HEK293 (cell line): ENCODE data around the gene SMIM8.

ENCODE experiments used
- CTCF ChIP-seq: fragments of 450-650 bp; formaldehyde crosslinking; IDR thresholded peaks from 2 replicates; pipeline ENCODE4 v1.5.1; 2016; ENCODE audit warnings: missing biosample characterization, missing genetic modification characterization
- HIC1 ChIP-seq: fragments of 450-650 bp; formaldehyde crosslinking; IDR thresholded peaks from 2 replicates; pipeline ENCODE4 v1.5.1; 2016; ENCODE audit warnings: missing biosample characterization, missing genetic modification characterization
- HOXD13 ChIP-seq: sonication (generic); formaldehyde crosslinking; IDR thresholded peaks from 2 replicates; pipeline ENCODE4 v1.8.0; 2022; ENCODE audit warnings: missing genetic modification reagents, borderline replicate concordance
- PRDM6 ChIP-seq: fragments of 450-650 bp; formaldehyde crosslinking; IDR thresholded peaks from 2 replicates; pipeline ENCODE4 v1.5.1; 2017; ENCODE audit warnings: missing biosample characterization, missing genetic modification characterization
- REPIN1 ChIP-seq: fragments of 450-650 bp; formaldehyde crosslinking; IDR thresholded peaks from 2 replicates; pipeline ENCODE4 v1.5.1; 2017; ENCODE audit warnings: missing biosample characterization, missing genetic modification characterization, low read depth
- SALL2 ChIP-seq: fragments of 450-650 bp; formaldehyde crosslinking; IDR thresholded peaks from 2 replicates; pipeline ENCODE4 v1.5.0; 2017; ENCODE audit warnings: missing biosample characterization, mild to moderate bottlenecking, missing genetic modification characterization, borderline replicate concordance
- SP7 ChIP-seq: fragments of 450-650 bp; formaldehyde crosslinking; IDR thresholded peaks from 2 replicates; pipeline ENCODE4 v1.5.1; 2016; ENCODE audit warnings: missing biosample characterization, missing genetic modification characterization
- YY2 ChIP-seq: fragments of 450-650 bp; formaldehyde crosslinking; IDR thresholded peaks from 2 replicates; pipeline ENCODE4 v1.5.1; 2016; ENCODE audit warnings: missing biosample characterization, missing genetic modification characterization
- ZBTB10 ChIP-seq: fragments of 450-650 bp; formaldehyde crosslinking; IDR thresholded peaks from 2 replicates; pipeline ENCODE4 v1.5.1; 2016; ENCODE audit warnings: missing biosample characterization, missing genetic modification characterization
- ZBTB44 ChIP-seq: fragments of 450-650 bp; IDR thresholded peaks from 2 replicates; pipeline ENCODE4 v1.5.1; 2018; ENCODE audit warnings: missing biosample characterization, mild to moderate bottlenecking, missing genetic modification characterization
- ZBTB6 ChIP-seq: fragments of 450-650 bp; formaldehyde crosslinking; IDR thresholded peaks from 2 replicates; pipeline ENCODE4 v1.5.1; 2017; ENCODE audit warnings: missing biosample characterization, missing genetic modification characterization
- ZFP69B ChIP-seq: fragments of 450-650 bp; formaldehyde crosslinking; IDR thresholded peaks from 2 replicates; pipeline ENCODE4 v1.5.1; 2016; ENCODE audit warnings: missing biosample characterization, missing genetic modification characterization
- ZNF155 ChIP-seq: fragments of 450-650 bp; formaldehyde crosslinking; IDR thresholded peaks from 2 replicates; pipeline ENCODE4 v1.5.1; 2016; ENCODE audit warnings: missing biosample characterization, missing genetic modification characterization
- ZNF169 ChIP-seq: fragments of 450-650 bp; formaldehyde crosslinking; IDR thresholded peaks from 2 replicates; pipeline ENCODE4 v1.5.1; 2016; ENCODE audit warnings: missing biosample characterization, missing genetic modification characterization
- ZNF23 ChIP-seq: fragments of 450-650 bp; formaldehyde crosslinking; IDR thresholded peaks from 2 replicates; pipeline ENCODE4 v1.5.1; 2016; ENCODE audit warnings: missing biosample characterization, missing genetic modification characterization, borderline replicate concordance
- ZNF335 ChIP-seq: fragments of 450-650 bp; formaldehyde crosslinking; conservative IDR thresholded peaks from 2 replicates; pipeline ENCODE4 v1.5.1; 2016; ENCODE audit warnings: missing biosample characterization, missing genetic modification characterization
- ZNF37A ChIP-seq: fragments of 450-650 bp; IDR thresholded peaks from 2 replicates; pipeline ENCODE4 v1.5.1; 2018; ENCODE audit warnings: missing biosample characterization, missing genetic modification characterization
- ZNF449 ChIP-seq: fragments of 450-650 bp; formaldehyde crosslinking; IDR thresholded peaks from 2 replicates; pipeline ENCODE4 v1.5.1; 2017; ENCODE audit warnings: missing biosample characterization, mild to moderate bottlenecking, missing genetic modification characterization, moderate library complexity
- ZNF596 ChIP-seq: fragments of 450-650 bp; IDR thresholded peaks from 2 replicates; pipeline ENCODE4 v1.5.0; 2018; ENCODE audit warnings: missing biosample characterization, mild to moderate bottlenecking, missing genetic modification characterization, moderate library complexity
- ZNF670 ChIP-seq: fragments of 450-650 bp; formaldehyde crosslinking; IDR thresholded peaks from 2 replicates; pipeline ENCODE4 v1.5.1; 2016; ENCODE audit warnings: missing biosample characterization, missing genetic modification characterization, low read depth
- ZNF707 ChIP-seq: fragments of 450-650 bp; formaldehyde crosslinking; IDR thresholded peaks from 2 replicates; pipeline ENCODE4 v1.5.1; 2016; ENCODE audit warnings: missing biosample characterization, missing genetic modification characterization
- ZNF843 ChIP-seq: fragments of 450-650 bp; formaldehyde crosslinking; IDR thresholded peaks from 2 replicates; pipeline ENCODE4 v1.5.1; 2016; ENCODE audit warnings: missing biosample characterization, missing genetic modification characterization
- ZSCAN23 ChIP-seq: fragments of 450-650 bp; formaldehyde crosslinking; IDR thresholded peaks from 2 replicates; pipeline ENCODE4 v1.5.1; 2016; ENCODE audit warnings: missing biosample characterization, missing genetic modification characterization

SMIM8 gene

GRCh38 chr6:87322304-87323212, at the start of gene SMIM8 (continued):
- TF ChIP-seq ZBTB6 (tag by site-specific recombination) (0 out of 2 replicates have a peak, but pooled peaks have one; percentile 29), ZNF335 (peak; percentile 88), ZSCAN23 (tag by site-specific recombination) (peak; percentile 42; the same call in 1 of the 2 replicates), ZBTB44 (peak; percentile 69; the same call in 1 of the 2 replicates), HIC1 (tag by site-specific recombination) (no peak), YY2 (tag by site-specific recombination) (0 out of 2 replicates have a peak, but pooled peaks have one; percentile 47), ZNF449 (tag by site-specific recombination) (peak; percentile 91), CTCF (tag by site-specific recombination) (peak; percentile 96), REPIN1 (tag by site-specific recombination) (peak; percentile 88), ZNF23 (no peak), ZNF37A (tag by site-specific recombination) (0 out of 2 replicates have a peak, but pooled peaks have one; percentile 38), ZNF670 (tag by site-specific recombination) (no peak), HOXD13 (CRISPR knock-in tag) (no peak), ZNF843 (tag by site-specific recombination) (no peak; the same call in none of the 2 replicates), ZBTB10 (tag by site-specific recombination) (peak; percentile 98), ZFP69B (tag by site-specific recombination) (peak; percentile 79), ZNF707 (tag by site-specific recombination) (no peak; the same call in 1 of the 2 replicates), ZNF596 (tag by site-specific recombination) (peak; percentile 80), PRDM6 (tag by site-specific recombination) (no peak), ZNF169 (tag by site-specific recombination) (0 out of 2 replicates have a peak, but pooled peaks have one; percentile 18), ZNF155 (tag by site-specific recombination) (no peak), SALL2 (no peak), SP7 (tag by site-specific recombination) (peak; percentile 84; the same call in 1 of the 2 replicates)
